ENCODE results near the gene CHST5.

- TF ChIP-seq MAX (IDR thresholded peaks at IDR 0.05; ENCODE audit: low read depth) (no peak), POLR2AphosphoS5 (IDR thresholded peaks at IDR 0.05; ENCODE audit: low read depth, low read length) (no peak), REST (IDR thresholded peaks at IDR 0.05; ENCODE audit: low read depth, low read length) (no peak), ZBTB33 (IDR thresholded peaks at IDR 0.05; ENCODE audit: borderline replicate concordance, low read depth) (no peak), RAD21 (IDR thresholded peaks at IDR 0.05; ENCODE audit: low read length) (no peak), PBX3 (IDR thresholded peaks at IDR 0.05) (no peak), CHD2 (IDR thresholded peaks at IDR 0.05; ENCODE audit: low read length, partially characterized antibody) (no peak), EP300 (IDR thresholded peaks at IDR 0.05; ENCODE audit: borderline replicate concordance in 1 of 2, low read depth in 1 of 2, low read length in 1 of 2) (no peak), TAF1 (IDR thresholded peaks at IDR 0.05; ENCODE audit: borderline replicate concordance, low read depth, low read length) (no peak), CTCF (IDR thresholded peaks at IDR 0.05) (no peak), GABPA (IDR thresholded peaks at IDR 0.05; ENCODE audit: low read depth) (no peak), RFX5 (IDR thresholded peaks at IDR 0.05; ENCODE audit: low read length) (no peak), RXRA (IDR thresholded peaks at IDR 0.05; ENCODE audit: borderline replicate concordance, low read depth) (no peak), ELF1 (IDR thresholded peaks at IDR 0.05) (no peak)
Observed at GRCh38 chr16:75535211-75535843, 581 bp downstream of the CHST5 start.

All from SK-N-SH (cell line).